ENCODE results near the gene UNC5C.

Gene UNC5C

DNA sequence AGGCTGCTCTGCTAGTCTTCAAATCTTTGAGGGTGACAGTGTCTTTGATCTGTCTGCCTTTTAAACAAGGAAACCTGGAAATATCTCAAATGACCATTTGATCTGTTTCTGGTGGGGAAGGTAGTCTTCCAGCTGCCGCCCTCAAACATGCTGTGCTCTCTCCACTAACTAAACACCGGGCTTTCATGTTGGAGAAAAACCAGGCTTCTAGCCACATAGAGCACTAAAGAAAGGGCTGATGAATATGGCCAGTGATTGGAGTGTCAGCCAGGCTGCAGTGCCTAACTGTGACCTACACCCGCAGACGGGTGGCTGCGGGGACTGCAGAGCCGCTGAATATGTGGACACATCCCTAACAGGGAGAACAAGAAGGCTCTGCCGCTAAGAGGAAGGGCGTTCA, 85.9 kb downstream of the UNC5C start (continued):
- TF ChIP-seq ZNF521 (tag by site-specific recombination; IDR thresholded peaks at IDR 0.05) (no peak), ZNF169 (tag by site-specific recombination; IDR thresholded peaks at IDR 0.05) (no peak), ZNF112 (tag by site-specific recombination; IDR thresholded peaks at IDR 0.05) (no peak)

DNA sequence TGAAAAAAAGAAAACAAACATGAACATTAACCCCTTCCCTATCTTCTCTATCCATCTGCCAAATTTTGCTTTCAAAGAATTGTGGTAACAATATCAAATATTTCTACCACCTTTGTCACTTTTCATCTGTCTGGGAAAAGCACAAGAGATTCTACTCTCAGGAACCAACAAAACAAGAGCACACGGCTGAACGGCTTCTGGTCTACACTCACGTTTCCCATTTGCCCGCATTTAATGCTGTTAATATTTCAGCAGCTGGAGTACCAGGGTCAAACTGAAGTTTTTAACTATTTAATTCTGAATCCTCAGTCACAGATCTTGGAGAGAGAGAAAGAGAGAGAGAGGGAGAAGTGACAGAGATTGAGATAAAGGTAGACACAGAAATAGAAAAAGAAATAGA, 91.4 kb downstream of the UNC5C start:
- H3K9me3 ChIP-seq (ENCODE audit: control insufficient read depth, insufficient read depth, low read depth, low read length) = no peaks in the 10 kb centered on the region
- H3K36me3 ChIP-seq (ENCODE audit: control insufficient read depth in 2 of 2, insufficient read depth in 1 of 2, low read length in 2 of 2) = no peaks in the 10 kb centered on the region
- ChIA-PET CTCF (no interaction called here), POLR2A (no interaction called here)
- H3K4me3 ChIP-seq (ENCODE audit: low read depth, low read length) = no peak overlapping the region
- H3K27ac ChIP-seq (ENCODE audit: extremely low read depth, low read depth, low read length) = no peak overlapping the region
- no peaks in the 10 kb centered on the region for H3K4me1 ChIP-seq (ENCODE audit: control insufficient read depth, insufficient read depth, low read length)
- TF ChIP-seq ZNF16 (tag by site-specific recombination; IDR thresholded peaks at IDR 0.05; ENCODE audit: low read depth) (no peak), SP3 (tag by site-specific recombination; IDR thresholded peaks at IDR 0.05) (no peak), MYNN (tag by site-specific recombination; IDR thresholded peaks at IDR 0.05; ENCODE audit: borderline replicate concordance) (no peak), ZNF610 (tag by site-specific recombination; IDR thresholded peaks at IDR 0.05; ENCODE audit: borderline replicate concordance) (no peak), ZNF548 (tag by site-specific recombination; IDR thresholded peaks at IDR 0.05) (no peak)
- TF ChIP-seq, protein P1, sequence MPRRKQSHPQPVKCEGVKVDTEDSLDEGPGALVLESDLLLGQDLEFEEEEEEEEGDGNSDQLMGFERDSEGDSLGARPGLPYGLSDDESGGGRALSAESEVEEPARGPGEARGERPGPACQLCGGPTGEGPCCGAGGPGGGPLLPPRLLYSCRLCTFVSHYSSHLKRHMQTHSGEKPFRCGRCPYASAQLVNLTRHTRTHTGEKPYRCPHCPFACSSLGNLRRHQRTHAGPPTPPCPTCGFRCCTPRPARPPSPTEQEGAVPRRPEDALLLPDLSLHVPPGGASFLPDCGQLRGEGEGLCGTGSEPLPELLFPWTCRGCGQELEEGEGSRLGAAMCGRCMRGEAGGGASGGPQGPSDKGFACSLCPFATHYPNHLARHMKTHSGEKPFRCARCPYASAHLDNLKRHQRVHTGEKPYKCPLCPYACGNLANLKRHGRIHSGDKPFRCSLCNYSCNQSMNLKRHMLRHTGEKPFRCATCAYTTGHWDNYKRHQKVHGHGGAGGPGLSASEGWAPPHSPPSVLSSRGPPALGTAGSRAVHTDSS (tag by site-specific recombination; IDR thresholded peaks at IDR 0.05) = no peak

DNA sequence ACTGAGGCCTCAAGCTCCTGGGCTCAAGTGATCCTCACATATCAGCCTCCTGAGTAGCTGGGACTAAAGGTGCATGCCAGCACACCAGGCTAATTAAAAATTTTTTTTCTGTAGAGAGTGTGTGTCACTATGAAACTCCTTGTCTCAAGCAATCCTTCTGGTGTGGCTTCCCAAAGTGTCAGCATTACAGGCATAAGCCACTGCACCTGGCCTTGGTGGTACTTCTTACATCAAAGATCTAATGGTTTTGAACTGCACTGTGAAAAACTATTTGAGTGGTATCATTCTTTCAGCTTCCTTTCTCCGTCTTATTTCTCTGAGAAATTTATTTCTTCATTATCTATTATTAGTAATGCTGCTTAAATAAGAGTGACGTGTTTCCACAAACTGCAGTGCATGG, 98.5 kb downstream of the UNC5C start:
- H3K36me3 ChIP-seq (ENCODE audit: control insufficient read depth in 2 of 2, insufficient read depth in 1 of 2, low read length in 2 of 2) = no peaks in the 10 kb centered on the region
- no peaks in the 10 kb centered on the region for H3K9me3 ChIP-seq (ENCODE audit: control insufficient read depth, insufficient read depth, low read depth, low read length)
- H3K27ac ChIP-seq (ENCODE audit: extremely low read depth, low read depth, low read length) = no peak overlapping the region
- TF ChIP-seq RBAK (tag by site-specific recombination; IDR thresholded peaks at IDR 0.05) (no peak), ZBTB8A (tag by site-specific recombination; IDR thresholded peaks at IDR 0.05) (no peak), ZNF324 (tag by site-specific recombination; IDR thresholded peaks at IDR 0.05) (no peak), MEIS1 (CRISPR knock-in tag; IDR thresholded peaks at IDR 0.05; ENCODE audit: borderline replicate concordance) (no peak), ZSCAN30 (tag by site-specific recombination; IDR thresholded peaks at IDR 0.05) (no peak), OSR2 (tag by site-specific recombination; IDR thresholded peaks at IDR 0.05) (no peak), ZNF621 (tag by site-specific recombination; IDR thresholded peaks at IDR 0.05) (no peak), ZFP69B (tag by site-specific recombination; IDR thresholded peaks at IDR 0.05) (no peak), ZNF544 (tag by site-specific recombination; IDR thresholded peaks at IDR 0.05) (no peak), KLF10 (tag by site-specific recombination; IDR thresholded peaks at IDR 0.05) (no peak), ZNF248 (tag by site-specific recombination; IDR thresholded peaks at IDR 0.05) (no peak), ZNF223 (tag by site-specific recombination; IDR thresholded peaks at IDR 0.05) (no peak)
- TF ChIP-seq, protein P2, sequence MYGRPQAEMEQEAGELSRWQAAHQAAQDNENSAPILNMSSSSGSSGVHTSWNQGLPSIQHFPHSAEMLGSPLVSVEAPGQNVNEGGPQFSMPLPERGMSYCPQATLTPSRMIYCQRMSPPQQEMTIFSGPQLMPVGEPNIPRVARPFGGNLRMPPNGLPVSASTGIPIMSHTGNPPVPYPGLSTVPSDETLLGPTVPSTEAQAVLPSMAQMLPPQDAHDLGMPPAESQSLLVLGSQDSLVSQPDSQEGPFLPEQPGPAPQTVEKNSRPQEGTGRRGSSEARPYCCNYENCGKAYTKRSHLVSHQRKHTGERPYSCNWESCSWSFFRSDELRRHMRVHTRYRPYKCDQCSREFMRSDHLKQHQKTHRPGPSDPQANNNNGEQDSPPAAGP (tag by site-specific recombination; IDR thresholded peaks at IDR 0.05) = no peak
- TF ChIP-seq, protein P3, sequence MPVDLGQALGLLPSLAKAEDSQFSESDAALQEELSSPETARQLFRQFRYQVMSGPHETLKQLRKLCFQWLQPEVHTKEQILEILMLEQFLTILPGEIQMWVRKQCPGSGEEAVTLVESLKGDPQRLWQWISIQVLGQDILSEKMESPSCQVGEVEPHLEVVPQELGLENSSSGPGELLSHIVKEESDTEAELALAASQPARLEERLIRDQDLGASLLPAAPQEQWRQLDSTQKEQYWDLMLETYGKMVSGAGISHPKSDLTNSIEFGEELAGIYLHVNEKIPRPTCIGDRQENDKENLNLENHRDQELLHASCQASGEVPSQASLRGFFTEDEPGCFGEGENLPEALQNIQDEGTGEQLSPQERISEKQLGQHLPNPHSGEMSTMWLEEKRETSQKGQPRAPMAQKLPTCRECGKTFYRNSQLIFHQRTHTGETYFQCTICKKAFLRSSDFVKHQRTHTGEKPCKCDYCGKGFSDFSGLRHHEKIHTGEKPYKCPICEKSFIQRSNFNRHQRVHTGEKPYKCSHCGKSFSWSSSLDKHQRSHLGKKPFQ (tag by site-specific recombination; IDR thresholded peaks at IDR 0.05) = no peak
- TF ChIP-seq, protein P4, sequence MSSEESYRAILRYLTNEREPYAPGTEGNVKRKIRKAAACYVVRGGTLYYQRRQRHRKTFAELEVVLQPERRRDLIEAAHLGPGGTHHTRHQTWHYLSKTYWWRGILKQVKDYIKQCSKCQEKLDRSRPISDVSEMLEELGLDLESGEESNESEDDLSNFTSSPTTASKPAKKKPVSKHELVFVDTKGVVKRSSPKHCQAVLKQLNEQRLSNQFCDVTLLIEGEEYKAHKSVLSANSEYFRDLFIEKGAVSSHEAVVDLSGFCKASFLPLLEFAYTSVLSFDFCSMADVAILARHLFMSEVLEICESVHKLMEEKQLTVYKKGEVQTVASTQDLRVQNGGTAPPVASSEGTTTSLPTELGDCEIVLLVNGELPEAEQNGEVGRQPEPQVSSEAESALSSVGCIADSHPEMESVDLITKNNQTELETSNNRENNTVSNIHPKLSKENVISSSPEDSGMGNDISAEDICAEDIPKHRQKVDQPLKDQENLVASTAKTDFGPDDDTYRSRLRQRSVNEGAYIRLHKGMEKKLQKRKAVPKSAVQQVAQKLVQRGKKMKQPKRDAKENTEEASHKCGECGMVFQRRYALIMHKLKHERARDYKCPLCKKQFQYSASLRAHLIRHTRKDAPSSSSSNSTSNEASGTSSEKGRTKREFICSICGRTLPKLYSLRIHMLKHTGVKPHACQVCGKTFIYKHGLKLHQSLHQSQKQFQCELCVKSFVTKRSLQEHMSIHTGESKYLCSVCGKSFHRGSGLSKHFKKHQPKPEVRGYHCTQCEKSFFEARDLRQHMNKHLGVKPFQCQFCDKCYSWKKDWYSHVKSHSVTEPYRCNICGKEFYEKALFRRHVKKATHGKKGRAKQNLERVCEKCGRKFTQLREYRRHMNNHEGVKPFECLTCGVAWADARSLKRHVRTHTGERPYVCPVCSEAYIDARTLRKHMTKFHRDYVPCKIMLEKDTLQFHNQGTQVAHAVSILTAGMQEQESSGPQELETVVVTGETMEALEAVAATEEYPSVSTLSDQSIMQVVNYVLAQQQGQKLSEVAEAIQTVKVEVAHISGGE (tag by site-specific recombination; conservative IDR thresholded peaks at IDR 0.05; ENCODE audit: low read depth) = no peak
- TF ChIP-seq, protein P5, sequence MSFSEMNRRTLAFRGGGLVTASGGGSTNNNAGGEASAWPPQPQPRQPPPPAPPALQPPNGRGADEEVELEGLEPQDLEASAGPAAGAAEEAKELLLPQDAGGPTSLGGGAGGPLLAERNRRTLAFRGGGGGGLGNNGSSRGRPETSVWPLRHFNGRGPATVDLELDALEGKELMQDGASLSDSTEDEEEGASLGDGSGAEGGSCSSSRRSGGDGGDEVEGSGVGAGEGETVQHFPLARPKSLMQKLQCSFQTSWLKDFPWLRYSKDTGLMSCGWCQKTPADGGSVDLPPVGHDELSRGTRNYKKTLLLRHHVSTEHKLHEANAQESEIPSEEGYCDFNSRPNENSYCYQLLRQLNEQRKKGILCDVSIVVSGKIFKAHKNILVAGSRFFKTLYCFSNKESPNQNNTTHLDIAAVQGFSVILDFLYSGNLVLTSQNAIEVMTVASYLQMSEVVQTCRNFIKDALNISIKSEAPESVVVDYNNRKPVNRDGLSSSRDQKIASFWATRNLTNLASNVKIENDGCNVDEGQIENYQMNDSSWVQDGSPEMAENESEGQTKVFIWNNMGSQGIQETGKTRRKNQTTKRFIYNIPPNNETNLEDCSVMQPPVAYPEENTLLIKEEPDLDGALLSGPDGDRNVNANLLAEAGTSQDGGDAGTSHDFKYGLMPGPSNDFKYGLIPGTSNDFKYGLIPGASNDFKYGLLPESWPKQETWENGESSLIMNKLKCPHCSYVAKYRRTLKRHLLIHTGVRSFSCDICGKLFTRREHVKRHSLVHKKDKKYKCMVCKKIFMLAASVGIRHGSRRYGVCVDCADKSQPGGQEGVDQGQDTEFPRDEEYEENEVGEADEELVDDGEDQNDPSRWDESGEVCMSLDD (tag by site-specific recombination; IDR thresholded peaks at IDR 0.05) = no peak
- ChIA-PET CTCF (no interaction called here), POLR2A (no interaction called here)
- H3K4me3 ChIP-seq (ENCODE audit: low read depth, low read length) = no peak overlapping the region
- no peaks in the 10 kb centered on the region for H3K4me1 ChIP-seq (ENCODE audit: control insufficient read depth, insufficient read depth, low read length)

Measured in HEK293 (cell line).